NCI-H2227 (cell line): ENCODE data around the gene COL16A1.
A peak's percentile ranks its signal among the peaks of the same experiment; 100 is the strongest.

Experiments used
- DNase-seq: peaks from one replicate; lab custom pipeline; 2025; ENCODE audit not compliant: unreplicated experiment; lab: John Stamatoyannopoulos, UW

The COL16A1 gene

GRCh38 chr1:31703431-31704270 is at the start of gene COL16A1:
TSS of gene COL16A1 (minus strand) at chr1:31704017. CDS start at chr1:31702193, 1,824 bp downstream.
- no peak for DNase-seq

GRCh38 chr1:31752952-31753475 is 49.2 kb upstream of the COL16A1 start:
- DNase-seq = no peak

GRCh38 chr1:31752258-31752657 is 48.4 kb upstream of the COL16A1 start:
- DNase-seq = no peak

- DNase-seq = no peak
Measured at GRCh38 chr1:31751822-31752241, 48.0 kb upstream of the COL16A1 start.

GRCh38 chr1:31750858-31751510 is 47.2 kb upstream of the COL16A1 start:
- DNase-seq = peak; percentile 47

DNA sequence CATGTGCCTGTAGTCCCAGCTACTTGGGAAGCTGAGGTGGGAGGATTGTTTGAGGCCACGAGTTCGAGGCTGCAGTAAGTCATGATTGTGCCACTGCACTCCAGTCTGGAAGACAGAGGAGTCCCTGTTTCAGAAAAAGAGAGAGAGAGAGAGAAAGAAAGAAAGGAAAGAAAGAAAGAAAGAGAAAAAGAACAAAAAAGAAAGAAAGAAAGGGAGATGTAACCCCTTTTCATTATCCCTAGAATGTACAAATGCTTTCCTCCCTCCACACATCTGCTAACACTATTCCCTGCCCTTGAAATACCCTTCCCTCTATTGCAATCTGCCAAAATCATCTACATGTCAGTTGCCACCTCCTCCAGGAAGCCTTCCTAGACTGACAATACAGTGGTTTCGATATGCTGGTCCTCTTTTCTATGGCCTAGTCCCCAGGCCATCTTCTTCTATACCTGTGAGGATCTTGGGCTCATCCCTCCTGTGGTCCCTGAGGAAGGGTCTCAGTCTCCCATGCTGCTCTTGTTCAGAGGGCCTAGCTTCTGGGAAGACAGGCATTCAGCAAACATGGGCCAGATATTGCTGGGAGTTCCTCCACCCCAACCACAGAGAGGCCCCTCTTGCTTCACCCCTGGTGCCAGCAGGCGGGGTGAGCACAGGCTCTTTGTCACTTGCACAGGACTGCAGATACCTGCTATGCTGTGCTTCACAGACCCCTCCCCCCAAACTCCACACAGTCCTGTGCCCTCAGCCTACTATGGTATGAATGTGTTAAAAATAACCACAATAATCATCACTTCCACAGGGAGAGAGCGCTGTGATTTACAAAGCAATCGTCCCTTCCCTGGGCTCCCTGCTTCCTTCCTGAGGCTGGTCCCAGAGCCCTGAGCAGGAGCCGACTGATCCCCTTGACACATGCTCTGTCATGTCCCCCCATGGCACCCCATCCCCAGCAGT is 46.2 kb upstream of the COL16A1 start:
- DNase-seq = no peak

GRCh38 chr1:31748365-31748764 is 44.5 kb upstream of the COL16A1 start:
- DNase-seq = no peak

GRCh38 chr1:31747304-31747703 is 43.5 kb upstream of the COL16A1 start:
- DNase-seq = no peak

GRCh38 chr1:31746687-31747086 is 42.9 kb upstream of the COL16A1 start:
- no peak for DNase-seq

DNA sequence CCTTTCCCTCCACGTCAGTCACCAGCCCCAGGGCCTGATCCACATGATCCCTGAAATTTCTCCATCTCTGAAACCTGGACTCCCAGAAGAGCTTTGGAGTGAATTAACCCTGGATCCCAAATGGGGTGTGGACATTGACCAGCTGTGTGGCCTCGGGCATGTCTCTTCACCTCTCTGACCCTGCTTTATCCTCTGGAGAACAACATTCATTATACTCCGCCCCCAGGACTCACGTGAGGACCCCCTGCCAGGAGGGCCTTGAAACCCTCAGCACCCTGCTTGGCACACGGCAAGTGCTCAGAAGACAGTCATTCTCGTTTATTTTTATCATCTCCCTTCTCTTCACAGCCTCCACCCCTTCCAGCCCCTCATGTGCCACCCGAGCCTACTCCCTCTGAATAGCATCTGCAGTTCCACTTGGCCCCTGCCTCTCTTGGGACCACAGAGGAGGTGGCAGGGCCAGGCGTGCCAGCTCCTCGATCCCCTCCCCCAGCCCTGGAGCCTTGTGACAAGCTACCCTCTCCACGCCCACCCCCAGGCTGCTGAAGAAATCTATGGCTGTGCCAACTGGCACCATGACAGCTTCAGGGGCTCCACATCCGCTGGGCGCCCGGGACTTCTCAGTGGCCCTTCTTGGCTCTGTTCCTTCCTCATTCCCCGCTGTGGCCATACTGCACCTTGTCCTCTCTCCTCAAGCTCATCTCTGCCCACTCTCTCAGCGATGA is 42.3 kb upstream of the COL16A1 start:
- DNase-seq = no peak

GRCh38 chr1:31745096-31745945 is 41.5 kb upstream of the COL16A1 start:
- DNase-seq = peak; percentile 61

- DNase-seq = no peak
Measured at GRCh38 chr1:31744165-31744888, 40.5 kb upstream of the COL16A1 start.

GRCh38 chr1:31742462-31743212 is 38.8 kb upstream of the COL16A1 start:
- DNase-seq = no peak

DNA sequence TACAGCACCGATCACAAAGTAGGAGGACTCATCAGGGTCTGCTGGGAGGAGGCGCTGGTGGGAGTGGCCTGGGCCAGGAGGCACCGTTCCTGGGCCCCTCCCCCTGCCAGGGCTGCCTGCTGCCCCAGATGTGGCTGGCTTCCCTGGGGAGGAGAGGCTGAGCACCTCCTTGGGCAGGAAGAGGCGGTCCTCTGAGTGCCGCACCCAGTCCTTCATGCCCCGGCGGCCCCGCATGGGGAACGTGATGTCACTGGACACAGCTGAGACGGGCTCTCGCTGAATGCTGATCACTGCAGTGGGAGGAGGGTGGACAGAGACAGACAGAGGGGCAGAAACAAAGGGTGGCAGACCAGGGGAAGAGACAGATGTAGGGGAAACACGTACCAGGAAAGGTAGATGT is 35.5 kb upstream of the COL16A1 start:
- no peak for DNase-seq

DNA sequence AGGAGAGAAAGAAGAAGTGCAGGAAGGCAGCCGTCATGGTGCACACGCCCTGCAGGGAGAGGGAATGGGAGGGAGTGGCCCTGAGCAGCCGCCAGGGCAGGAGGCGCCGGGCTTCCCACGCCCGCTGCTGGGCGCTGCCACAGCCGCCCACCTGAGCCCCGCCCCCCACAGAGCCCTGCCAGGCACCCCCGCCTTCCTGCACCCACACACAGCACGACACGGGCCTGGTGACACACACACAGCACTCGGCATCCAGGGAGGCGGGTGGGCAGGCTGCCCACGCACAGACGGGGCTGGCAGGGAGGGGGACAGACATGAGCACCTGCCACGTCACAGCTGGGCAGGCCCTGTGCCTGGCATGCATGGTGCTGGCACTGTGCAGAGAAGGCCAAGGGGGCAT is 32.9 kb upstream of the COL16A1 start:
- DNase-seq = no peak

- DNase-seq = no peak
Measured at GRCh38 chr1:31735571-31735970, 31.8 kb upstream of the COL16A1 start.

GRCh38 chr1:31734582-31735107 is 30.8 kb upstream of the COL16A1 start:
- no peak for DNase-seq
